Neural progenitor cell (in vitro differentiated cells): ENCODE data around the gene HYAL4.

ENCODE experiments used
- EZH2 ChIP-seq: fragments of 200-600 bp; sonication (generic); IDR thresholded peaks from 2 replicates; pipeline ENCODE4 v1.6.1; 2017; ENCODE audit warnings: antibody characterized with exemption, mild to moderate bottlenecking, moderate library complexity
- TF ChIP-seq, protein P1 (sequence below): fragments of 200-600 bp; sonication (generic); IDR thresholded peaks from 2 replicates; pipeline ENCODE4 v1.5.1; 2017; ENCODE audit warnings: antibody characterized with exemption, mild to moderate bottlenecking

DNA sequence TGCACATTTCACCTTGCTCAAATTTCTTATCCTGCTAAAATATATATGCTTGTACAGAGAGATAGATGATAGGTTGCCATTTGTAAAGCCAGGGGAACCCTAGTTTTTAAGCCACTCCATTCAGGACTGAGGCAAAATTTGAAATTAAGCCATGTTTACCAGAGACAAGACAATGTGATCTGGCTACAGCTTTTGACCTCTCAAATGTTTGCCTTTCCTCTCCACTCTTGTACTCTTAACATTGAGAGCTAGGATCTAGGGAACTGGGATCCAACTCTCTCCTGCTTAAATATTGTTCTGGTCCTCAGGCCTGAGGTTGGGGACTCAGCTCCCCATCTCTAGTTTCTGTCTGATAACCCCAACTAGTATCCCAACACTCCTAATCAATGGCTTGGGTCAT is 15.9 kb downstream of the HYAL4 start:
- TF ChIP-seq, protein P1, sequence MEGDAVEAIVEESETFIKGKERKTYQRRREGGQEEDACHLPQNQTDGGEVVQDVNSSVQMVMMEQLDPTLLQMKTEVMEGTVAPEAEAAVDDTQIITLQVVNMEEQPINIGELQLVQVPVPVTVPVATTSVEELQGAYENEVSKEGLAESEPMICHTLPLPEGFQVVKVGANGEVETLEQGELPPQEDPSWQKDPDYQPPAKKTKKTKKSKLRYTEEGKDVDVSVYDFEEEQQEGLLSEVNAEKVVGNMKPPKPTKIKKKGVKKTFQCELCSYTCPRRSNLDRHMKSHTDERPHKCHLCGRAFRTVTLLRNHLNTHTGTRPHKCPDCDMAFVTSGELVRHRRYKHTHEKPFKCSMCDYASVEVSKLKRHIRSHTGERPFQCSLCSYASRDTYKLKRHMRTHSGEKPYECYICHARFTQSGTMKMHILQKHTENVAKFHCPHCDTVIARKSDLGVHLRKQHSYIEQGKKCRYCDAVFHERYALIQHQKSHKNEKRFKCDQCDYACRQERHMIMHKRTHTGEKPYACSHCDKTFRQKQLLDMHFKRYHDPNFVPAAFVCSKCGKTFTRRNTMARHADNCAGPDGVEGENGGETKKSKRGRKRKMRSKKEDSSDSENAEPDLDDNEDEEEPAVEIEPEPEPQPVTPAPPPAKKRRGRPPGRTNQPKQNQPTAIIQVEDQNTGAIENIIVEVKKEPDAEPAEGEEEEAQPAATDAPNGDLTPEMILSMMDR, result no peak
- no peak for TF ChIP-seq EZH2
